ENCODE results near the gene NEU4.
"Not testable (repeated sequence)": the region's sequence is repeated elsewhere in the genome, so short reads cannot be mapped to it uniquely, and the experiment has no call there.

The NEU4 gene

DNA sequence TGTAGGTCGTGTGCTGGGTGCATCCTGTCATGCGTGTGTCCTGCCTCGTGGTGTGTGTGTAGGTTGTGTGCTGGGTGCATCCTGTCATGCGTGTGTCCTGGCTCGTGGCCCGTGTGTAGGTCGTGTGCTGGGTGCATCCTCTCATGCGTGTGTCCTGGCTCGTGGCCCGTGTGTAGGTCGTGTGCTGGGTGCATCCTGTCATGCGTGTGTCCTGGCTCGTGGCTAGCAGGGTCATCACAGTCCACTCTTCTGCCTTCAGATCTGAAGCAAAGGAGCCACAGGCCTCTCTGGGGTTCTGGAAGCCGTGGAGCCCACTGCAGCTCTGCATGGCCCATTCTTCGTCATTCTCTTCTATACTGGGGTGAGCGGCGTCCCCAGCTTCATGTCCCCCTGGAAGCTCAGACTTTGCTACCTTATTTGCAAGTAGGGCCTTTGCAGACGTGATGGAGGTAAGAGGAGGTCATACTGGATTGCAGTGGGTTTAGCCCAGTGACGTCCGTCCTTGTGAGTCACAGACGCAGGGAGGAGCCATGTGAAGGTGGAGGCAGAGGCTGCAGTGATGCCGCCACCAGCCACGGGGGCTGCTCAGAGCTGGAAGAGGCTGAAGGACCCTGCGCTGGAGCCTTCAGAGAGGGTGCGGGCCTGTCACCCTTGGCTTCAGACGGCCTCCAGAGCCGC is 11.1 kb downstream of the NEU4 start:
- H3K36me3 Mint-ChIP-seq (ENCODE audit: low read depth); H3K27me3 Mint-ChIP-seq; H3K27ac Mint-ChIP-seq; intact Hi-C loops (cut with micrococcal nuclease); H3K4me3 Mint-ChIP-seq; H3K9me3 Mint-ChIP-seq: not testable (repeated sequence)
- H3K4me1 Mint-ChIP-seq (ENCODE audit: low read depth), result peaks cover 12% of the 10 kb centered on the region

- Mint-ChIP-seq H3K4me3 (no peak overlapping the region), H3K27ac (no peak overlapping the region), H3K36me3 (ENCODE audit: low read depth) (no peaks in the 10 kb centered on the region), H3K4me1 (ENCODE audit: low read depth) (peaks cover 12% of the 10 kb centered on the region), H3K9me3 (peaks cover 9% of the 10 kb centered on the region), H3K27me3 (peaks cover 10% of the 10 kb centered on the region)
- intact Hi-C loops (cut with micrococcal nuclease), result no loop called here
Observed at GRCh38 chr2:241820625-241821384, 11.8 kb downstream of the NEU4 start.

GRCh38 chr2:241821460-241822263 is 12.7 kb downstream of the NEU4 start:
- H3K9me3 Mint-ChIP-seq, result peaks cover 10% of the 10 kb centered on the region
- H3K36me3 Mint-ChIP-seq (ENCODE audit: low read depth), result no peaks in the 10 kb centered on the region
- intact Hi-C loops (cut with micrococcal nuclease), result no loop called here
- peaks cover 12% of the 10 kb centered on the region for H3K4me1 Mint-ChIP-seq (ENCODE audit: low read depth)
- peaks cover 13% of the 10 kb centered on the region for H3K27me3 Mint-ChIP-seq
- H3K27ac Mint-ChIP-seq, result no peak overlapping the region
- no peak overlapping the region for H3K4me3 Mint-ChIP-seq

DNA sequence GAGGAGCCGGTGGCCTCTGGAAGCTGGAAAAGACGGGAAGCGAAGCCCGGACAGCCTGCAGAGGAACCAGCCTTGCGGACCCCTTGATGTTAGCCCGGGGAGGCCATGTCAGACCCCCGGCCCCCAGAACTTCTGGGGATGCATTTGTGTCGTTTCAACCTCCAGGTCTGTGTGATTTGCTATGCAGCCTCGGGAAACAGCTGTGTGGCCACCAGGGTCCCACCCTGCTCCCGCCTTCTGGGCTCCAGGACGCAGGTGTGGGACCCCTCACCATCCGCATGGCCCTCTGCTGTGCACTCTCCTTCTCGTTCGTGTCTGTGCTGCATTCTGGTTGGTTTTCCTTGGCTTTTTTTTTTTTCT is 13.3 kb downstream of the NEU4 start:
- H3K27ac Mint-ChIP-seq, result no peak overlapping the region
- H3K4me1 Mint-ChIP-seq (ENCODE audit: low read depth), result peaks cover 10% of the 10 kb centered on the region
- H3K9me3 Mint-ChIP-seq, result peaks cover 16% of the 10 kb centered on the region
- H3K27me3 Mint-ChIP-seq, result peaks cover 14% of the 10 kb centered on the region
- no peaks in the 10 kb centered on the region for H3K36me3 Mint-ChIP-seq (ENCODE audit: low read depth)
- intact Hi-C loops (cut with micrococcal nuclease), result no loop called here
- no peak overlapping the region for H3K4me3 Mint-ChIP-seq

GRCh38 chr2:241823531-241824437 is 14.8 kb downstream of the NEU4 start:
- not testable (repeated sequence) for H3K4me3 Mint-ChIP-seq; H3K36me3 Mint-ChIP-seq (ENCODE audit: low read depth)

DNA sequence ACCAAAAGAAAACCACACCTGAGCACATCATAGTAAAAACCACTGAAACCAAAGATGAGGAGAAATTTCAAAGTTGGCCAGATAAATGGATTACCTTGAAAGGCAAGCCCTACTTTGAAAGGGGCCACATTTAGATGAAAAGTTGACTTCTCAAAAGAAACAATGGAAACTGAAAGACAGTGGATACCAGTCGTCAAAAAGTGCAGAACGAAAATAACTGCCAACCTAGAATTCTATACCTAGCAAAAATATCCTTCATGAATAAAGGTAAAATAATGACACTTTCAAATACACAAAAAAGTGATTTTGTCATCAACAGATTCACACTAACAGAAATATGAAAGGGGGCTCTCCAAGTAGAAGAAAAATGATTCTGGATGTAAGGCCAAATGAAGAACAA is 18.4 kb downstream of the NEU4 start:
- no peak overlapping the region for H3K4me3 Mint-ChIP-seq
- intact Hi-C loops (cut with micrococcal nuclease), result no loop called here

More at GRCh38 chr2:241823531-241824437, 14.8 kb downstream of the NEU4 start:
- H3K4me1 Mint-ChIP-seq (ENCODE audit: low read depth); intact Hi-C loops (cut with micrococcal nuclease); H3K27ac Mint-ChIP-seq: not testable (repeated sequence)
- Mint-ChIP-seq H3K27me3 (peaks cover 14% of the 10 kb centered on the region), H3K9me3 (peaks cover 19% of the 10 kb centered on the region)

GRCh38 chr2:241833101-241833663 is 24.2 kb downstream of the NEU4 start:
- intact Hi-C loops (cut with micrococcal nuclease), result no loop called here
- H3K36me3 Mint-ChIP-seq (ENCODE audit: low read depth), result no peaks in the 10 kb centered on the region
- H3K27ac Mint-ChIP-seq, result no peak overlapping the region
- H3K4me1 Mint-ChIP-seq (ENCODE audit: low read depth), result no peaks in the 10 kb centered on the region
- peaks cover 42% of the 10 kb centered on the region for H3K27me3 Mint-ChIP-seq
- peaks cover 8% of the 10 kb centered on the region for H3K9me3 Mint-ChIP-seq
- no peak overlapping the region for H3K4me3 Mint-ChIP-seq

More for the DNA sequence above, 18.4 kb downstream of the NEU4 start:
- Mint-ChIP-seq H3K36me3 (ENCODE audit: low read depth) (no peaks in the 10 kb centered on the region), H3K27me3 (peaks cover 20% of the 10 kb centered on the region), H3K27ac (no peak overlapping the region), H3K9me3 (peaks cover 19% of the 10 kb centered on the region), H3K4me1 (ENCODE audit: low read depth) (no peaks in the 10 kb centered on the region)

DNA sequence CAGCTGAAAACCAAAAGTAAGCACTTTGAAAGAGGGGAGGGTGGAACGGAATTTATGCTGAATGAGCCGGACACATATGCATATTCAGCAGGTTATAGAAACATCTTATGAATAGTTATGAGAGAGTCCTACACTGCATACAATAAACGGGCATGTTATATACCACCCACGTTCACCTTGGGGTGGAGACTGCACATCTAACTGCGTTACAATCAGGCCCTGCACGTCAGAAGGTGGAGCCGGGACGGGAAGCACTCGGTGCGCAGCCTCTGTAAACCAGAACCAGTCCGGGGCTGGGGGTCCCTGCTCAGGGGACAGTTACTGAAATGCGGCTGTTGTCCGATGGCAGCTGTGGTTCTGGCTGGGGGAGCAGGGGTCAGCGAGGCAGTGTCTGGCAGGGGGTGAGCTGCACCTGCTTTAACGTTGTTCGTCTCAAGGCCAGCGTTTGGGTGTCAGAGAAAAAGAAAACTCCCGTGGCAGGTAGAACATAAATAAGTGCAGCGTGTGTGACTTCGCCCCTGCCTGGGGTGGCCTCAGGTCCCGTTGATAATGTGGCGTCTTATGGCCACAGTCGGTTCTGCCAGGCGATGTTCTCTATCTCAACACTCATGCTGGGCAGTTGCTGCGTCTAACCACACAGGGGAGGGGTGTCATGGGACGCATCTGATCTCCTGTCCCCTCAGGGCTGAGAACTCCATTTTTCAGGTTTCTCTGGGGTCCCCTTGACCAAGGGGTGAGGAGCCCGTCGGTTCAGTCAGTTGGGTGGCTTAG is 24.9 kb downstream of the NEU4 start:
- H3K27ac Mint-ChIP-seq; H3K4me1 Mint-ChIP-seq (ENCODE audit: low read depth); intact Hi-C loops (cut with micrococcal nuclease); H3K9me3 Mint-ChIP-seq; H3K36me3 Mint-ChIP-seq (ENCODE audit: low read depth); H3K4me3 Mint-ChIP-seq: not testable (repeated sequence)
- H3K27me3 Mint-ChIP-seq, result peaks cover 46% of the 10 kb centered on the region

GRCh38 chr2:241834527-241835210 is 25.7 kb downstream of the NEU4 start:
- no peaks in the 10 kb centered on the region for H3K4me1 Mint-ChIP-seq (ENCODE audit: low read depth)
- H3K4me3 Mint-ChIP-seq, result no peak overlapping the region
- no peak overlapping the region for H3K27ac Mint-ChIP-seq
- peaks cover 48% of the 10 kb centered on the region for H3K27me3 Mint-ChIP-seq
- intact Hi-C loops (cut with micrococcal nuclease), result no loop called here
- H3K36me3 Mint-ChIP-seq (ENCODE audit: low read depth), result no peaks in the 10 kb centered on the region
- H3K9me3 Mint-ChIP-seq, result peaks cover 8% of the 10 kb centered on the region

DNA sequence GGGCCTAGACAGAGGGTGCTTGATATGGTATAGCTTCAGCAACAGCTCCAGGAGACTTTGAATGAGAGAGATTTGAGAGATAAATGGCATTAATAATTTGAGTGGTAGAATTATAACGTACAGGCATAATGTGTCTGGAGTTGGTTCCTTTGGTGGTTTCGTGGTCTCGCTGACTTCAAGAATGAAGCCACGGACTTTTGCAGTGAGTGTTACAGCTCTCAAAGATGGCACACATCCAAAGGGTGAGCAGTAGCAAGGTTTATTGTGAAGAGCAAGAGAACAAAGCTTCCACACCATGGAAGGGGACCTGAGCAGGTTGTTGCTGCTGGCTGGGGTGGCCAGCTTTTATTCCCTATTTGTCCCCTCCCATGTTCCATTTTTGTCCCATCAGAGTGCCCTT is 26.6 kb downstream of the NEU4 start:
- Mint-ChIP-seq H3K4me1 (ENCODE audit: low read depth) (no peaks in the 10 kb centered on the region), H3K4me3 (no peak overlapping the region), H3K27ac (no peak overlapping the region), H3K27me3 (peaks cover 48% of the 10 kb centered on the region), H3K9me3 (peaks cover 8% of the 10 kb centered on the region), H3K36me3 (ENCODE audit: low read depth) (no peaks in the 10 kb centered on the region)
- intact Hi-C loops (cut with micrococcal nuclease), result no loop called here

DNA sequence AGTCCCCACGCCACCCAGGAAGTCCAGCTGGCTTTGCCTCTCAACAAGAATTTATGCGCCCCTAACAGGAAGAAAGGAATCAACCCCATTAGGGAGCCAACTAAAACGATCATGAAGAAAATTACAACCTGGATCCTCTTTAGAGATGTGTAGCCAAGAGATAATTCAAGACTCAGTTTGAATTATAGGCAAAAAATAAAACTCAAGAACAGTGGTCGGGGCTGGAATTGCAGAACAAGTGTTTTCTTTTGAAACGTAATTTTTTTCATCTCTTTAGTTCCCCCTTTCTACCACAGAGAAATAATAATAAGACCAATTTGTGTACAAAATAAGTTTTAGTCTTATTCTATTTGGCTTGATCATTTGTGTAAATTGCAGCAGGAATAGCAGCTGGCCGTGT is 27.3 kb downstream of the NEU4 start:
- Mint-ChIP-seq H3K9me3 (peaks cover 8% of the 10 kb centered on the region), H3K4me3 (no peak overlapping the region), H3K27me3 (peaks cover 47% of the 10 kb centered on the region), H3K4me1 (ENCODE audit: low read depth) (no peaks in the 10 kb centered on the region), H3K27ac (no peak overlapping the region), H3K36me3 (ENCODE audit: low read depth) (no peaks in the 10 kb centered on the region)
- intact Hi-C loops (cut with micrococcal nuclease), result no loop called here

DNA sequence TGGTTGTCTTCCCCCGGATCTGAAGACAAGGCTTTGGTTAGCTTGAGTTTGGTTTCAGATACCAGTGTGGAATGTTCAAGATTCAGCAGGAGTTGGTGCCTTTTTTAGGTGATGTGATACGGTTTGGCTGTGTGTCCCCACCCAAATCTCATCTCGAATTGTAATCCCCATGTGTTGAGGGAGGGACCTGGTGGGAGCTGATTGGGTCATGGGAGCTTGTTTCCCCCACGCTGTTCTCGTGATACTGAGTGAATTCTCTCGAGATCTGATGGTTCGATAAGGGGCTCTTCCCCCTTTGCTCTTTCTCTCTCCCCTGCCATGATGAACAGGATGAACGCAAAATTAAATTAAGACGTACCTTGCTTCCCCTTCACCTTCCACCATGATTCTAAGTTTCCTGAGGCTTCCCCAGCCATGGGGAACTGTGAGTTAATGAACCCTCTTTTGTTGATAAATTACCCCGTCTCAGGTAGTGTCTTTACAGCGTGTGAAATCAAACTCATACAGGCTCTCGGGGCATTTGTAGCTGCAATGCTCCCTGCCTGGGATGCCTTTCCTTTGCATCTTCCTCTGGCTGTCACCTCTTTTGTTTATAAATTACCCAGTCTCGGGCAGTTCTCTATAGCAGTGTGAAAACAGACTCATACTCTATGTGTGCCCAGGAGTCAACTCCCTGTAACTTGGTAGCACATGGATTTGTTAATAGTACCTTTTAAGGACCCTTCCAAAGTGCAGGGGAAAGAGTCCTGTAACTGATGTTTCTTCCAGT is 28.4 kb downstream of the NEU4 start:
- no peak overlapping the region for H3K27ac Mint-ChIP-seq
- H3K36me3 Mint-ChIP-seq (ENCODE audit: low read depth), result no peaks in the 10 kb centered on the region
- H3K27me3 Mint-ChIP-seq, result peaks cover 45% of the 10 kb centered on the region
- peaks cover 1% of the 10 kb centered on the region for H3K4me1 Mint-ChIP-seq (ENCODE audit: low read depth)
- intact Hi-C loops (cut with micrococcal nuclease), result no loop called here
- peaks cover 8% of the 10 kb centered on the region for H3K9me3 Mint-ChIP-seq
- H3K4me3 Mint-ChIP-seq, result no peak overlapping the region

Measured in dendritic cell treated with granulocyte-macrophage colony-stimulating factor and Interleukin-4, amounts not matched to agents 40 ng/mL and 50 ng/mL, for 4 days (primary cell).